Activated effector memory CD4-positive, alpha-beta T cell treated with anti-CD3 and anti-CD28 coated beads, Interleukin-2, amount 50 U/mL, for 16 hours (primary cell): ENCODE measurements around the gene CCDC136.

Source experiments
- DNase-seq: peaks from one replicate; pipeline ENCODE4 v3.0.0-alpha.2; 2020

CCDC136 gene

DNA sequence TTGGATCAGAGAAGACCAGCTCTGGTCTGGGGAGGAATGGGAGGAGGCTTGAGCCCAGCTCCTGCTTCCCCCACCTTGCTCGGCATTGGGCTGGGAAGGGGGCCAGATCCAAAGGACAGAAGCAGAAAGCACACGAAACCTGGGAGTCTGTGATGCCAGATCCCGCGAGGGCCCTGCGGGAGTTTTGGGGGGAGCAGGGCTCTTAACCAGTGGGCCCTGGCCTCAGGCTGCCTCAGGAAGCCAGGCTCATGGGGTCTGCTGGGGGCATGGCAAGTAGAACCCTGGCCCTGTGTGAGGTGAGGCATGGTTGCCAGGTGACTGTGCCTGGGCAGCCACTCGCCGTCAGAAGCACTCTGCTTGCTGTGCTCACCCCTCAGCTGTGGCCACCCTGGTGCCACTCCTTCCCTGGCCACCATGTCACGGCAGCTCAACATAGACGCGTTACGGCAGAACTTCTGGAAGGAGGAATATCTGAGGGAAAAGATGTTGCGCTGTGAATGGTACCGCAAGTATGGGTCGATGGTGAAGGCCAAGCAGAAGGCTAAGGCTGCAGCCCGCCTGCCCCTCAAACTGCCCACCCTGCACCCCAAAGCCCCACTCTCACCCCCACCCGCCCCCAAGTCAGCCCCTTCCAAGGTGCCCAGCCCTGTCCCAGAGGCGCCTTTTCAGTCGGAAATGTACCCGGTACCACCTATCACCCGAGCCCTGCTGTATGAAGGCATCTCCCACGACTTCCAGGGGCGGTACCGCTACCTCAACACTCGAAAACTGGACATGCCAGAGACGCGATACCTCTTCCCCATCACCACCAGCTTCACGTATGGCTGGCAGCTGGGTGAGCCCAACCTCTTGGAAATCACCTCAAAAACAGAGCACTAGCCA is 74.5 kb downstream of the CCDC136 start:
- DNase-seq: no peak

DNA sequence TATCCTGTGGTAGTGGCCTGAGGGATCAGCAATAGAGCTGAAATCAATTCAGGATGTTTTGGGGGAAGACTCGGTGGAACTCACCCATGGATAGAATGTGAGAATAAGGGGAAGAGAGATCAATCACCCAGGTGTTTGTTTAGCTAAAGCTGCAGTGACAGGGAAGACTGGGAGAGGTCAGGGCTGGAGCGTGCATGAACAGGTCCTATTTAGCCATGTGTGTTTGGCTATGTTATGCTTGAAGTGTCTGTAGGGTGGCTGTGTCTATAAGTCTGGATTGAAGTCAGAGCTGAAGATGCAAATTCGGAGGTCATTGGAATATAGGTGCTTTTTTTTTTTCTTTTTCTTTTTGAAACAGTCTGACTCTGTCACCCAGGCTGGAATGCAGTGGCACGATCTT is 75.5 kb downstream of the CCDC136 start:
- no peak for DNase-seq

DNA sequence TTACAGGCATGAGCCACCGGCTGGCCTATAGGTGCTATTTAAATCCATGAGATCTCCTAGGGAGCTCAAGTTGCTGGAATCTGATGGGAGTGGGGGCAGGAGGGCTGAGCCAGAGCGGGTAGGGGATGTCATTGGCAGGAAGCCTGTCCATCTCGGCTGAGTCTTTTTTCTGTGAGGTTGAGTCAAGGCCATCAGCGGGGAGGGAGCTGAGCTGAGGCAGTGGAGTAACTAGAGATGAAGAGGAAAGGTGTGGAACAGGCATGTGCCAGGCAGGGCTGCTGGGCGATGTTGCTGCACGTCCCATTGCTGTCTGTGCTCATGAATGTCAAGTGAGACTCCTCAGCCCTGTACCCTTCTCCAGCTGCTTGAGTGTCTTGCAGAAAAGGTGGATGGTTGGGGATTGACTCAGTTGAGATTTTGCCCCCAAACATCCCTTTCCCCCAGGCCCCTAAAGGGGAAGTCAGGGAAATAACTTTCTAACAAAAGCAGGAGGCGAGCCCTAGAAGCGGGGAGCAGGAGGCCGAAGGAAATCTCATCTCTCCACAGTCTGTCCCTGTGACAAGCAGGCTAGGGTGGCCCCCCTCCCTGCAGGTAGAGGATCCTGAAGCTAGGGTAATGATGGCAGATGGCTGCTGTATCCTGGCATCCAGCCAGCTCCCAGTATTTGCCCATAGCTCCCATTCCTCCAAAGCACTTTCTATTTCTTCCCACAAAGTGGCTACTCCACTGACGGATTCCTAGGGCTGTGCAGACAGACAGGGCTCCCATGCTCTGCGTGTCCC is 76.3 kb downstream of the CCDC136 start:
- no peak for DNase-seq

- DNase-seq: no peak
These were observed 76.9 kb downstream of the CCDC136 start for GRCh38 chr7:128868624-128869137.

DNA sequence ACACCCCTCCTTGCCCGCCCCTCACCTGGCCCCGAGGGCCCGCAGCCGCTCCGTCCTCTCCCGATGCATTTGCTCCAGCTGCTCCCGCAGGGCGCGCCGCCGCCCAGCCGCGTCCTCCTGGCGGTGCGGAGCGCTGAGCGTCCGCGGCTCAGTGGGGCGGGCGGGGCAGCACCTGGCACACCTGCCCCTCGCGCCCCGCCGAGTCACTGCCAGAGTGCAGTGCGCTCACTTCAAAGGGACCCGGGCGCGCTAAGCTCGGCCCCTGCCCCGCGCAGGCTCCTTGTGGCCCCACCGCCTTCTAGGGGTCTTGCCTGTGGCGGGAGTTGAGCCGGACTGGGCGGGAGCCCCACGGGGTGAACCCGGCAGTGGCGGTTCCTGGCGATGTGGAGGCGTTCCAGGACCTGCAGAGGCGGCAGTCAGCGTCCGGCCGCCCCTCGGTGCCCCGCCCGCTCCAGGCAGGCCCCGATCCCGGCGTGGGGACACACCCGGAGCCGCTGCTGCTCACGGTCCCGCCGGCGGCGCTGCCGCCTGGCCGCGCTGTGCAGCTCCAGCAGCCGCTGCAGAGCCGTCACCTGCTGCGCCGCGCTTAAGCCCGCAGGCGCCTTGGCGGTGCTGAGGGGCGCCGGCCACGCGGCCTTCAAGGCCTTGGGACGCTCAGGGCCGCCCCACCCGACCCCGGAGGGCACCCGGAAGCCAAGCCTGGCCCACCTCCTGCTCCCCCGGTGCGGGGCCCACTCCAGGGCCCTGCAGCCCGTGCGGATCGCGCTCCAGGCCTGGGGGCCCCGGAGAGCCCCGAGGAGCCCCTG is 77.6 kb downstream of the CCDC136 start:
- DNase-seq: peak; percentile 77

GRCh38 chr7:128869944-128870285 is 78.1 kb downstream of the CCDC136 start:
- DNase-seq: no peak

DNA sequence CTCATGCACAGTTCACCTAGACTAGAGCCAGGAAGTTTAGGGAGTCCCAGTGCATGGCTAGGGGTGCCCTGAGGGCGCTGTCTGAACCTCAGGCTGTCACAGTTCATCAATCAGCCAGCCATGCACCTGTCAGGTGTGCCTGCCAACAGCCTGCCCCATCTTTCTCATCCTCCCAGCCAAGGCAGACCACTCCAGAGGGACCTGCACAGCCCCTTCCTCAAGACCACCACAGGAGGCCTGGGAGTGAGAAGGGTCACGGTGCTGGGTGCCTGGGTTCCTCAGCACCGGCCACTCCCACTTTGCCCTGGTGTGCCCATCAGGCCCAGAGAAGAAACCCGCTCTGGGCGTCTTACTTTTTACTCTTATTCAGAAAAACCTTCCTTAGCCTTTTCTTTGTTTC is 79.3 kb downstream of the CCDC136 start:
- no peak for DNase-seq
